ENCODE measurements around the gene OR2K2. TPM values are rescaled to one million over a fixed set of nuclear protein-coding genes. Genes with fewer than 3 reads are reported as not detected.
"Not testable (repeated sequence)": the region's sequence is repeated elsewhere in the genome, so short reads cannot be mapped to it uniquely, and the experiment has no call there.

The OR2K2 gene
- total RNA-seq, 1 donor from 2014 or later: not detected

DNA sequence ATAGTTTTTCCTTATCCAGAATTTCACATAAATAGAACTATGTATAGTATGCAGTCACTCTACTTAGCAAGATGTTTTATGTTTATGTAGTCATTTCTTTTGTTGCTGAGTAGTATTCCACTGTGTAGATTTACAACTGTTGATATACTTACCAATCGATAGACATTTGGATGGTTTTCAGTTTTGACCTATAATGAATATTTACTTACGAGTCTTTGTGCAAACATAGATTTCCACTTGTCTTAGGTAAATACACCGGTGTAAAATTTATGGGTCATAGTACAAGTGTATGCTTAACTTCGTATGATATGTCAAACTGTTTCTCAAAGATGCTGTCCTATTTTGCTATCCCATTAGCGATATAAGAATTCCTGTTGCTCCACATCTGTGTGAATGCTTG is 19.7 kb upstream of the OR2K2 start:
- no peak for DNase-seq

GRCh38 chr9:111348821-111349271 is 18.8 kb upstream of the OR2K2 start:
- H3K27ac ChIP-seq (replicated peaks): no peak overlapping the region
- TF ChIP-seq CTCF (IDR thresholded peaks at IDR 0.05; ENCODE audit: borderline replicate concordance): no peak
- no peak for DNase-seq
- intact Hi-C loops (cut with micrococcal nuclease): no loop called here
- H3K27me3 ChIP-seq (ENCODE audit: low read depth): no peaks in the 10 kb centered on the region
- no peaks in the 10 kb centered on the region for H3K9me3 ChIP-seq (replicated peaks)
- H3K4me1 ChIP-seq: no peaks in the 10 kb centered on the region
- H3K36me3 ChIP-seq: no peaks in the 10 kb centered on the region
- H3K4me3 ChIP-seq: no peak overlapping the region

More for the DNA sequence above, 19.7 kb upstream of the OR2K2 start:
- Histone ChIP-seq H3K4me3 (no peak overlapping the region), H3K9me3 (replicated peaks) (no peaks in the 10 kb centered on the region), H3K27ac (replicated peaks) (no peak overlapping the region), H3K36me3 (no peaks in the 10 kb centered on the region), H3K27me3 (ENCODE audit: low read depth) (no peaks in the 10 kb centered on the region), H3K4me1 (no peaks in the 10 kb centered on the region)
- TF ChIP-seq CTCF (IDR thresholded peaks at IDR 0.05; ENCODE audit: borderline replicate concordance): no peak
- intact Hi-C loops (cut with micrococcal nuclease): no loop called here

DNA sequence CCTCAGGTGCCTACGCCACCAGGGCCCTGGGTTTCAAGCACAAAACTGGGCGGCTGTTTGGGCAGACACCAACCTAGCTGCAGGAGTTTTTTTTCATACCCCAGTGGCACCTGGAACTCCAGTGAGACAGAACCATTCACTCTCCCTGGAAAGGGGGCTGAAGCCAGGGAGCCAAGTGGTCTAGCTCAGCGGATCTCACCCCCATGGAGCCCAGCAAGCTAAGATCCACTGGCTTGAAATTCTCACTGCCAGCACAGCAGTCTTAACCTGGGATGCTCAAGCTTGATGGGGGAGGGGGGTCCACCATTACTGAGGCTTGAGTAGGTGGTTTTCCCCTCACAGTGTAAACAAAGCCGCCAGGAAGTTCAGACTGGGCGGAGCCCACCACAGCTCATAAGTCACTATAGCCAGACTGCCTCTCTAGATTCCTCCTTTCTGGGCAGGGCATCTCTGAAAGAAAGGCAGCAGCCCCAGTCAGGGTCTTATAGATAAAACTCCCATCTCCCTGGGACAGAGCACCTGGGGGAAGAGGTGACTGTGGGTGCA is 4.4 kb upstream of the OR2K2 start:
- H3K27me3 ChIP-seq (ENCODE audit: low read depth): peaks cover 16% of the 10 kb centered on the region
- DNase-seq; H3K36me3 ChIP-seq; H3K27ac ChIP-seq (replicated peaks); H3K9me3 ChIP-seq (replicated peaks); intact Hi-C loops (cut with micrococcal nuclease); H3K4me1 ChIP-seq; H3K4me3 ChIP-seq: not testable (repeated sequence)

DNA sequence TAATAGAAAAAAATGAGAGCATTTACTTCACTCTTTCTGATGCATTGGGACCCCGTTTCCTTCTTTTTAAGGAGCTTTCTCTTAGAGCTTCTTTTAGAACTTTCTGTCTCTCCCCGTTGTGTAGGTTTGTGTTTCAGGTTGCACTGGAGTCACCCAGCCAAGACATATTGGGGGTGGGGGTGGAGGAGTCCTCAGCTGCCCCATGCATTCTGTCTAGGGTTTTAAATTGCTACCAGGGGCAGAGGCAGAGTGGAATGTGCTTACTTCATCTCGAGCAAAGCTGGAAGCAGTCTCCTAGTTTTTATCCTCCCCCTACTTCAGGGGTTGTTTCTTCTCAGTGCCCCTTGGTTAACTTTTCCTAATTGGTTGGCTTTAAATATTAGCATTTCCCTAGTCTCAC is 9.4 kb downstream of the OR2K2 start:
- H3K27me3 ChIP-seq (ENCODE audit: low read depth): peaks cover 4% of the 10 kb centered on the region
- H3K9me3 ChIP-seq (replicated peaks): peaks cover 13% of the 10 kb centered on the region
- DNase-seq: no peak
- H3K36me3 ChIP-seq: no peaks in the 10 kb centered on the region
- intact Hi-C loops (cut with micrococcal nuclease): no loop called here
- H3K4me3 ChIP-seq: no peak overlapping the region
- H3K4me1 ChIP-seq: no peaks in the 10 kb centered on the region
- H3K27ac ChIP-seq (replicated peaks): no peak overlapping the region
- no peak for TF ChIP-seq CTCF (IDR thresholded peaks at IDR 0.05; ENCODE audit: borderline replicate concordance)

- no peak for TF ChIP-seq CTCF (IDR thresholded peaks at IDR 0.05; ENCODE audit: borderline replicate concordance)
- intact Hi-C loops (cut with micrococcal nuclease): no loop called here
Observed at GRCh38 chr9:111316796-111317195, 13.2 kb downstream of the OR2K2 start.

DNA sequence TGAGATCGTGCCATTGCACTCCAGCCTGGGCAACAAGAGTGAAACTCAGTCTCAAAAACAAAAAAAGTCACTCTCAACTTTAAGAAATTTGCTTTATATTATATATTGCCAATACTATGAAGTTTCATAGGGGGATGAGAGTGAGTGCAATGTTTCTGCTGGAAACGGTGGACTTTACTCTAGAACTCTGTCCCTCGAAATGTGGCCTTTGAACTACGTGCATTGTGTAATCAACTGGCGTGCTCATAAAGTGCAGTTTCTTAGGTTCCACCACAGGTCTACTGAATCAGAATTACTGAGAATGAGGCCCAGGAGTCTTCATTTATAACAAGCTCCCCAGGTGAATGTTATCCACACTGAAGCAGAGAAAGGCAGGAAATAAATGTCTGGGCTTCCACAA is 24.1 kb downstream of the OR2K2 start:
- H3K4me1 ChIP-seq: no peaks in the 10 kb centered on the region
- intact Hi-C loops (cut with micrococcal nuclease): no loop called here
- no peak overlapping the region for H3K4me3 ChIP-seq
- H3K9me3 ChIP-seq (replicated peaks): no peaks in the 10 kb centered on the region
- no peaks in the 10 kb centered on the region for H3K36me3 ChIP-seq
- no peak for DNase-seq
- no peak overlapping the region for H3K27ac ChIP-seq (replicated peaks)
- TF ChIP-seq CTCF (IDR thresholded peaks at IDR 0.05; ENCODE audit: borderline replicate concordance): no peak
- H3K27me3 ChIP-seq (ENCODE audit: low read depth): peaks cover 5% of the 10 kb centered on the region

More at GRCh38 chr9:111316796-111317195, 13.2 kb downstream of the OR2K2 start:
- Histone ChIP-seq H3K27ac (replicated peaks) (no peak overlapping the region), H3K36me3 (no peaks in the 10 kb centered on the region), H3K4me1 (no peaks in the 10 kb centered on the region), H3K27me3 (ENCODE audit: low read depth) (peaks cover 4% of the 10 kb centered on the region), H3K9me3 (replicated peaks) (peaks cover 13% of the 10 kb centered on the region), H3K4me3 (no peak overlapping the region)
- no peak for DNase-seq

GRCh38 chr9:111304000-111304399 is 26.0 kb downstream of the OR2K2 start:
- DNase-seq; H3K9me3 ChIP-seq (replicated peaks); H3K4me1 ChIP-seq; H3K4me3 ChIP-seq; H3K36me3 ChIP-seq; intact Hi-C loops (cut with micrococcal nuclease); H3K27ac ChIP-seq (replicated peaks): not testable (repeated sequence)
- H3K27me3 ChIP-seq (ENCODE audit: low read depth): peaks cover 16% of the 10 kb centered on the region
